RPMI7951 (cell line): ENCODE data around the gene CASP1. TPM values are rescaled to one million over a fixed set of nuclear protein-coding genes. Genes with fewer than 3 reads are reported as not detected.
"Not testable (repeated sequence)": the region's sequence is repeated elsewhere in the genome, so short reads cannot be mapped to it uniquely, and the experiment has no call there.

Source experiments
- DNase-seq: peaks from one replicate; pipeline ENCODE4 v3.0.0-alpha.2; 2012; ENCODE audit warnings: low read depth
- total RNA-seq: library from RNA; depleted of rRNA; stranded (reverse); fragments of >200 nt; shearing (Covaris generic); gene quantifications from 2 replicates; pipeline ENCODE4 v1.2.3, GENCODE V29; 2014

The CASP1 gene
- total RNA-seq, 1 experiment from 2014 or later, result 16.6 TPM

- peak; percentile 10 for DNase-seq
Observed at GRCh38 chr11:105045676-105046296, 10.8 kb upstream of the CASP1 start.

GRCh38 chr11:105044557-105045524 is 9.9 kb upstream of the CASP1 start, which contains the start of gene CARD16:
Gene CARD16, minus strand, starts transcription at chr11:105045335. Its CDS starts 38 bp downstream, at chr11:105045297.
- DNase-seq, result peak; percentile 70

GRCh38 chr11:105042178-105042577 is 7.2 kb upstream of the CASP1 start:
- no peak for DNase-seq

DNA sequence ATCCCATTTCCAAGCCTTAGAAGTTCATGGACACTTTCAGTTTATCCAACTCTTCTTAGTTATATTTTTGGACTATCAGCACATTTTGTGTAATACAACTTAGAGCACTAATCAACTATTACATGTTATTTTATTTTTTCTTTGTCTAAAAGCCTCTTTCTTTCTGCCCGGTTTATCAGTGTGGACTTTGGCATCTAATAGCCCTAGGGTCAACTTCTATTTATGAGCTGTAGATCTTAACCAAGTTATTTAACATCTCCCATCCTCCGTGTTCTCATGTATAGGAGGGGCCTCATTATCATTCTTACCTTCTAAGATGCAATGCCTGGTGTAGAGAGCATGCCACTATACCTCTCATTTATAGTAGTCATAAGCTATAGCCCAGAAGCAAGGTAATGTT is 5.8 kb upstream of the CASP1 start:
- no peak for DNase-seq

GRCh38 chr11:105034388-105034787 is 556 bp downstream of the CASP1 start:
- not testable (repeated sequence) for DNase-seq

- DNase-seq, result no peak
Observed at GRCh38 chr11:105033781-105034180, 1.2 kb downstream of the CASP1 start.

- no peak for DNase-seq
Observed at GRCh38 chr11:105033343-105033742, 1.6 kb downstream of the CASP1 start.

- DNase-seq, result no peak
Observed at GRCh38 chr11:105032495-105032894, 2.4 kb downstream of the CASP1 start.

DNA sequence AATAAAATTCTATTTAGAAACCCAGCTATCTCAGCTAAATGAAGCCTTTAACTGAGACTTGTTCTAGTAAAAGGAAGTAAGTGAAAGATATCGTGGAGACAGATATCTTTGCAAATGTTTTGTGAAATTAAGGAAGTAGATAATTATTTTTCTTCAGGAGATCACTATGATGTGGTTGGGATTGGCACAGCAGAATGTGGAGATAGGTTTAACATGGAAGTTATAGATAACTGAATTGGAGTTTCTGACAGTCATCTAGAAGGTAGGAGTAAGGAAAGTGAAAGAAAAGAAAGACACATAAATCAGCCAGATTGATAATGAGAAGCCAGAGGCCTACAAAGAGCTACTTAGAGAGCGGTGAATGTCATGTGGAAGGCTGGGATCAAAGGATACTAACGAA is 7.3 kb downstream of the CASP1 start:
- DNase-seq, result no peak

- no peak for DNase-seq
Observed at GRCh38 chr11:105024394-105024793, 10.6 kb downstream of the CASP1 start.

DNA sequence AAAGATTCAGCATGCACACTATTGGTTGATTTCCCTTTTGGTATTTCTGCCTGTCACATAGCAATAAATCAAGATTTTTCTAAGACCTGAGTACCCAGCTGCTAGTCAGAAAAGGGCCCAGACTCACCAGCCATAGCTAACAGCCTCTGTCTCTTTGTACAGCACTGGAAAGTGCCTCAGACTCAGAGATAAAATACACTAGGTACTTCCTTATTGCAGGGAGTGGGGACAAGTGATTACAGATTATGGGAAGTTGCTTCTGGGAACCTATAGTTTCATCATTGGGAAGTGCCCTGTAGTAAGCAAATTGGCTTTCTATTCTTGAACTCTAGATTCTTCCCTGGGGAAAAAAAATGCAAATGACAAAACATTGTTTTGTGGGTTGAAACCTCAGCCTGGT is 11.9 kb downstream of the CASP1 start, which contains the start of gene CASP5:
TSS of gene CASP5 (minus strand) at position 166 of the 400 bp plus-strand sequence. CDS start at position 134, 32 bp downstream.
- DNase-seq, result no peak

DNA sequence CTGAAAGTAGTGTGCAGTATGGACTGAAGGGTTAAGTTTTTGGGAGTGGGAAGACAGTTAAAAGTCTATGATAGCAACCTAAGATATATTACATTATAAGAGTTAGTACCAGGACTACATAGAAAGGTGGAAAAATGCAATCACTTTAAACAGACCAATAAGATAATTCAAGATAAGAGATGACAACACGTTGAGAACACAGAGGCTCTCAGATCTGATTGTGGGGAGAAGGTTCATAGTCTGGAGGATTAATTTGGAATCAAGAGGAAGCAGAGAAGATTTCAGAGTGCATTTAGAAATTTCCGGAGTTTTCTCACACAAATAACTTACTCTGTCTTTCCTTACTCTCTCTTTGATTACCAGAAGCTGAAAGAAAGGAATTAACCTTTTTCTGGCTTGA is 12.4 kb downstream of the CASP1 start:
- no peak for DNase-seq

GRCh38 chr11:105007463-105007862 is 27.5 kb downstream of the CASP1 start:
- DNase-seq, result no peak

DNA sequence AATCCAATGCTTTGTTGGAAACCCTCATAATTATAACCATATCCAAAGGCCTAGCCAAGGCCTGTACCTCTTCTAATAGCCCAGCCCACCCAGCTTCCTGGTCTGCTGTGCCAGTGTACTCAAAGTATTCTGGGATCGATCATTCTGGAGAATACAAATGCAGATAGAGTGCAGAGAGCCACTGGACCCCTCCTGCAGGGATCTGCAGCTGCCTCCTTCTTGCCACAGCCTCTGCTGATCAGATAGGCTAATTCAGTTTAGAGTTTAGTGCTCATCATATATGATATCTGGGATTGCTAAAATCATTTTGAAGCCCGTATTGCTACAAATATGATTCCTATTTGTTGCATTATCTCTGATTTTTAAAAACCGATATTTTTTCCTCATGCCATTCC is 29.5 kb downstream of the CASP1 start:
- no peak for DNase-seq

- DNase-seq, result no peak
Observed at GRCh38 chr11:105004021-105004420, 30.9 kb downstream of the CASP1 start.

DNA sequence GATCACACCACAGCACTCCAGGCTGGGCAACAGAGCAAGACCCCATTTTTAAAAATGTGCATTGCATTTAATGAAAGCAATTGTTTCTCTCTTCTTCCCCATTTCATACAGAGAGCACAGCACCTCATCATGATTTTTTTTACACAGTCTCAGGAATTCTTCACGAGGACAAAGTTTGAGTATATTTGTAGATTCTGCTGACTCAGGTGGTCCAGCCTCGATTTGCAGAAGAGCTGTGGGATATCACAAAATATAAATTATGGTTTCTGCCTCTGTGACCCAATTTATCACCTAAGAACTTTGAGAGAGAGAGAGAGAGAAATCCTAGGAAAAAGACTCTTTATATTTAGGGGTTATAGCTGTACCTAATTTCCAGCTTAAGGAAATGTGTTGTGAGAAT is 31.8 kb downstream of the CASP1 start:
- no peak for DNase-seq

DNA sequence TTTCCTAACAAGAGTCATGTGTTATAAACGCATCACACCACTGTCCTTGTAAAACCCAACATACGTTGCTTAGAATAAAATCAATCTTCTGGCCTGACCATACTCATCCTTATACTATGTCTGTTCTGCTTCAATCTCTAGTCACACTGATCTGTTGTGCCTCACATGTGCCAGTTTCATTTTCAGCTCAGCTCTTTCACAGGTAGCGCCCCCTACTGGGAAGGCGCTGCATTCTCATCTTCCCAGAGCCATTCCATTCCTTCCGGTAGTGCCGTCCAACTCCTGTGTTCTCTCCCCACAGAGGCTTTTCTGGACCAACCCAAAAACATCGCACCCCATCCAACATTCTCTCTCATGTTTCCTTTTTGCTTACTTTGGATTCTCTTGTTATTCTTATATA is 34.1 kb downstream of the CASP1 start:
- DNase-seq, result no peak

DNA sequence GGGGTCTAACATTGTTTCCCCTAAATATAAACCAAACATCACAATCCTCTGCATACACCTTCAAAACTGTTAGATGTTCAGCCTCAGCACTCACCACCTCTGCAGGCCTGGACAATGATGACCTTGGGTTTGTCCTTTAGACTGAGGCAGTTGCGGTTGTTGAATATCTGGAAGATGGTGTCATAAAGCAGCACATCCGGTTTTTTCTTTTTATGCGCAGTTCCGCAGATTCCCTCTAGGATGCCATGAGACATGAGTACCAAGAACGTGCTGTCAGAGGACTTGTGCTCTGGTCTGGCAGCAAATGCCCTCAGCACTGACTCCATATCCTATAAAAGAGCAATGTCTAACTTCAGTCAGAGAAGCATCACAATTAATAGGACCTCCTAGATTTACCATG is 34.8 kb downstream of the CASP1 start:
- peak; percentile 3 for DNase-seq

- DNase-seq, result no peak
Observed at GRCh38 chr11:104999721-105000120, 35.2 kb downstream of the CASP1 start.

DNA sequence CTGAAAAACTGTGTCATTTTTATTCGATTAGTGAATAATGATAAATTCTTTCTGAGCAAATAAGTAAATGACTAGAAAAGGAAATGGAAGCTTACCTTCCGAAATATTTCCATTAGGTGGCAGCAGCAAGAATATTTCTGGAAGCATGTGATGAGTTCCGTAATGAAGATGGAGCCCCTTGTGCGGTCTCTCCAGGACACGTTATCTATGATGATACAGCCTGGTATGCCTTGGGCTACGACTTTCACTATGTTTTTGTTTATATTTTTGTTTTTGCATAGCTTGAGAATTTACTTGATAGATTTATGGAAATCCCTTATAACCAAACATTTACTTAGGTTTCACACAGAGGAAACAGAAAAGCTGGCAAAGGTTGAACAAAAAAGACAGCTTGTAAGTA is 37.7 kb downstream of the CASP1 start:
- DNase-seq, result peak; percentile 29

GRCh38 chr11:104995001-104995408 is 39.9 kb downstream of the CASP1 start:
- DNase-seq, result peak; percentile 7

DNA sequence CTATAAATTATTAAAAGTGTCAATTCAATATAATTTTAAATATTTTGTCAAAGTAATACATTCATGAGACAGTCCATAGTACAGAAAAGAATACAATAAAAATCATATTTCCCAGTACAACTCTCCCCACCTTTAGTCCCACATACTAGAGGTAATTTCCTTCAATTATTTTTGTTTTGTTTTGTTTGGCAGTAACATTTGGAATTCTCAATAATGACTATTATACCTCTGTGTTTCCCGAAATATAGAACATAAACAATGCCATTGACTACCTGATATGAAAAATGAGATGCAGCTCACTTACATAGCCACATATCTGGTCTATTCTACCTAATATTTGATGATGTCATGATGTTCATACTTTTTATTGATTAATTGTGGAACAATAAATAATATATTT is 42.2 kb downstream of the CASP1 start:
- DNase-seq, result no peak

DNA sequence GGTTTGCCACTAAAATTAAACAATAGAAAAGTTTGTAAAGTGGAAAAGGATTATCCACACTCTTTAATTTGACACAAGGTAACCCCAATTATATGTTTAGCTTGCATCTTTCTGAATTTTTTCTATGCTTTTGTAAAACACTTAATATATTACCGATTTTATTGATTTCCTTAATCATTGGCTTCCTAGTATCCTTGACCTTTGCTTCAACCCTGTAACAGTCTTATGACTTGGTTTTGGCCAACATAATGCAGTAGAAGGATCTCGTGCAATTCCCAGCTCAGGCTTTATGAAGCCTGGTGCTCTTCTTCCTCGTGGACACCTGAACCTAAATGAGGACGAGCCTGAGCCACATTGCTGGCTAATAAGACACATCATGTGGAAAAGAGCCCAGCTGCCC is 43.0 kb downstream of the CASP1 start:
- DNase-seq, result no peak
